ENCODE measurements around the gene YOD1.
A peak's percentile ranks its signal among the peaks of the same experiment; 100 is the strongest.

YOD1 gene

GRCh38 chr1:207054491-207054890 lies 3.5 kb upstream of the YOD1 start:
- no peak for TF ChIP-seq TAF1 (IDR thresholded peaks at IDR 0.05; ENCODE audit: borderline replicate concordance, insufficient read depth, low read length)
- TF ChIP-seq SIN3A (IDR thresholded peaks at IDR 0.05; ENCODE audit: borderline replicate concordance, insufficient read depth, low read length): no peak
- no peak for TF ChIP-seq FOXP2 (optimal IDR thresholded peaks at IDR 0.05; ENCODE audit: borderline replicate concordance, extremely low read depth, extremely low read length, insufficient read depth)
- no peak for TF ChIP-seq POLR2AphosphoS5 (IDR thresholded peaks at IDR 0.05; ENCODE audit: low read depth, low read length)
- TF ChIP-seq REST (IDR thresholded peaks at IDR 0.05; ENCODE audit: insufficient read depth in 1 of 2, low read depth in 2 of 2, low read length in 2 of 2): no peak

GRCh38 chr1:207052911-207053769 lies 2.1 kb upstream of the YOD1 start, which contains the start of gene PFKFB2:
PFKFB2 (plus strand) TSS chr1:207053275; CDS start chr1:207054718, 1,443 bp downstream.
- TF ChIP-seq FOXP2 (optimal IDR thresholded peaks at IDR 0.05; ENCODE audit: borderline replicate concordance, extremely low read depth, extremely low read length, insufficient read depth) (peak; percentile 26), TAF1 (IDR thresholded peaks at IDR 0.05; ENCODE audit: borderline replicate concordance, insufficient read depth, low read length) (no peak; the same call in 1 of the 2 replicates), POLR2AphosphoS5 (IDR thresholded peaks at IDR 0.05; ENCODE audit: low read depth, low read length) (peak; percentile 67; the same call in 1 of the 2 replicates), REST (IDR thresholded peaks at IDR 0.05; ENCODE audit: insufficient read depth in 1 of 2, low read depth in 2 of 2, low read length in 2 of 2) (no peak)

GRCh38 chr1:207050480-207051190 lies 373 bp downstream of the YOD1 start:
- peak; percentile 69 for TF ChIP-seq POLR2AphosphoS5 (IDR thresholded peaks at IDR 0.05; ENCODE audit: low read depth, low read length)
- peak; percentile 88 for TF ChIP-seq SIN3A (IDR thresholded peaks at IDR 0.05; ENCODE audit: borderline replicate concordance, insufficient read depth, low read length)
- TF ChIP-seq REST (IDR thresholded peaks at IDR 0.05; ENCODE audit: insufficient read depth in 1 of 2, low read depth in 2 of 2, low read length in 2 of 2): no peak
- TF ChIP-seq FOXP2 (optimal IDR thresholded peaks at IDR 0.05; ENCODE audit: borderline replicate concordance, extremely low read depth, extremely low read length, insufficient read depth): peak; percentile 29
- 0 out of 2 replicates have a peak, but pooled peaks have one; percentile 48 for TF ChIP-seq TAF1 (IDR thresholded peaks at IDR 0.05; ENCODE audit: borderline replicate concordance, insufficient read depth, low read length)

GRCh38 chr1:207049974-207050391 lies 1.0 kb downstream of the YOD1 start:
- no peak for TF ChIP-seq TAF1 (IDR thresholded peaks at IDR 0.05; ENCODE audit: borderline replicate concordance, insufficient read depth, low read length)
- no peak for TF ChIP-seq REST (IDR thresholded peaks at IDR 0.05; ENCODE audit: insufficient read depth in 1 of 2, low read depth in 2 of 2, low read length in 2 of 2)
- no peak; the same call in 1 of the 2 replicates for TF ChIP-seq SIN3A (IDR thresholded peaks at IDR 0.05; ENCODE audit: borderline replicate concordance, insufficient read depth, low read length)
- no peak for TF ChIP-seq POLR2AphosphoS5 (IDR thresholded peaks at IDR 0.05; ENCODE audit: low read depth, low read length)
- TF ChIP-seq FOXP2 (optimal IDR thresholded peaks at IDR 0.05; ENCODE audit: borderline replicate concordance, extremely low read depth, extremely low read length, insufficient read depth): no peak
